ENCODE results near the gene HOXB9.

Gene HOXB9

GRCh38 chr17:48634493-48635208, 8.5 kb upstream of the HOXB9 start:
- peaks cover 6% of the 10 kb centered on the region for H3K4me1 ChIP-seq (ENCODE audit: control insufficient read depth, insufficient read depth, low read depth, low read length)
- H2BK5ac ChIP-seq (ENCODE audit: low read depth, low read length, poor library complexity, severe bottlenecking): no peak overlapping the region
- no peak overlapping the region for H2BK15ac ChIP-seq (ENCODE audit: low read depth, poor library complexity, severe bottlenecking)
- no peak for DNase-seq
- H3K79me1 ChIP-seq (replicated peaks; ENCODE audit: low read length, poor library complexity, severe bottlenecking): no peaks in the 10 kb centered on the region
- H3K9me3 ChIP-seq (ENCODE audit: control insufficient read depth, low read length): peaks cover 3% of the 10 kb centered on the region
- peaks cover 99 to 100% of the 10 kb centered on the region in 2 experiments for H3K27me3 ChIP-seq (ENCODE audit: control insufficient read depth in 1 of 2, insufficient read depth in 1 of 2, low read length in 2 of 2)
- H3K36me3 ChIP-seq (ENCODE audit: control insufficient read depth in 1 of 2, insufficient read depth in 2 of 2, low read depth in 1 of 2, low read length in 2 of 2): no peaks in the 10 kb centered on the region
- 69% methylated on average over 20 of the region's 20 CpGs for WGBS
- no peak overlapping the region for H3K4ac ChIP-seq (ENCODE audit: low read depth in 1 of 2, low read length in 2 of 2)
- H4K8ac ChIP-seq (ENCODE audit: low read length): no peak overlapping the region
- H3K27ac ChIP-seq (ENCODE audit: low read length, poor library complexity, severe bottlenecking): no peak overlapping the region
- no peak overlapping the region for H2AFZ ChIP-seq (ENCODE audit: low read depth, low read length)
- H3K23ac ChIP-seq (ENCODE audit: low read length in 2 of 2): peak overlapping the region in 1 of 2 experiments; percentile 75
- H3K4me2 ChIP-seq (ENCODE audit: low read length, poor library complexity, severe bottlenecking): no peak overlapping the region
- H3K9ac ChIP-seq (ENCODE audit: low read length): no peak overlapping the region
- no peak overlapping the region for H3K4me3 ChIP-seq (ENCODE audit: insufficient read depth in 1 of 2, low read depth in 1 of 2, low read length in 2 of 2)
- no peak overlapping the region for H2BK120ac ChIP-seq (ENCODE audit: low read depth, low read length)
- no peak overlapping the region for H4K91ac ChIP-seq (ENCODE audit: low read length)
- H3K14ac ChIP-seq (ENCODE audit: low read length in 2 of 2): no peak overlapping the region
- no peak overlapping the region for H2AK5ac ChIP-seq (ENCODE audit: low read length, severe bottlenecking)
- peak overlapping the region; percentile 13 to 48 for H3K18ac ChIP-seq (ENCODE audit: low read depth in 1 of 2, low read length in 2 of 2)
- H2BK12ac ChIP-seq (ENCODE audit: low read length in 2 of 2): no peak overlapping the region

GRCh38 chr17:48633266-48633677, 7.1 kb upstream of the HOXB9 start:
- WGBS: 29% methylated on average over 35 of the region's 35 CpGs
- Histone ChIP-seq H2BK12ac (ENCODE audit: low read length in 2 of 2) (peak overlapping the region in 1 of 2 experiments; percentile 65), H3K9ac (ENCODE audit: low read length) (no peak overlapping the region)

GRCh38 chr17:48632579-48633265, 6.6 kb upstream of the HOXB9 start:
- no peak overlapping the region for H3K9ac ChIP-seq (ENCODE audit: low read length)
- H3K4ac ChIP-seq (ENCODE audit: low read depth in 1 of 2, low read length in 2 of 2): no peak overlapping the region
- peaks cover 6% of the 10 kb centered on the region for H3K4me1 ChIP-seq (ENCODE audit: control insufficient read depth, insufficient read depth, low read depth, low read length)
- H3K4me3 ChIP-seq (ENCODE audit: insufficient read depth in 1 of 2, low read depth in 1 of 2, low read length in 2 of 2): no peak overlapping the region
- H2BK5ac ChIP-seq (ENCODE audit: low read depth, low read length, poor library complexity, severe bottlenecking): no peak overlapping the region
- H3K79me1 ChIP-seq (replicated peaks; ENCODE audit: low read length, poor library complexity, severe bottlenecking): no peaks in the 10 kb centered on the region
- no peak overlapping the region for H3K18ac ChIP-seq (ENCODE audit: low read depth in 1 of 2, low read length in 2 of 2)
- no peak for DNase-seq
- H3K27me3 ChIP-seq (ENCODE audit: control insufficient read depth in 1 of 2, insufficient read depth in 1 of 2, low read length in 2 of 2): peaks cover 99 to 100% of the 10 kb centered on the region in 2 experiments
- no peak overlapping the region for H2AFZ ChIP-seq (ENCODE audit: low read depth, low read length)
- H4K8ac ChIP-seq (ENCODE audit: low read length): no peak overlapping the region
- H3K4me2 ChIP-seq (ENCODE audit: low read length, poor library complexity, severe bottlenecking): no peak overlapping the region
- no peak overlapping the region for H2AK5ac ChIP-seq (ENCODE audit: low read length, severe bottlenecking)
- no peak overlapping the region for H2BK12ac ChIP-seq (ENCODE audit: low read length in 2 of 2)
- no peak overlapping the region for H2BK120ac ChIP-seq (ENCODE audit: low read depth, low read length)
- H3K27ac ChIP-seq (ENCODE audit: low read length, poor library complexity, severe bottlenecking): no peak overlapping the region
- no peak overlapping the region for H3K14ac ChIP-seq (ENCODE audit: low read length in 2 of 2)
- H2BK15ac ChIP-seq (ENCODE audit: low read depth, poor library complexity, severe bottlenecking): no peak overlapping the region
- no peaks in the 10 kb centered on the region for H3K36me3 ChIP-seq (ENCODE audit: control insufficient read depth in 1 of 2, insufficient read depth in 2 of 2, low read depth in 1 of 2, low read length in 2 of 2)
- no peak overlapping the region for H4K91ac ChIP-seq (ENCODE audit: low read length)
- no peak overlapping the region for H3K23ac ChIP-seq (ENCODE audit: low read length in 2 of 2)
- H3K9me3 ChIP-seq (ENCODE audit: control insufficient read depth, low read length): peaks cover 6% of the 10 kb centered on the region
- WGBS: 65% methylated on average over 7 of the region's 7 CpGs

More at GRCh38 chr17:48633266-48633677, 7.1 kb upstream of the HOXB9 start:
- H2AFZ ChIP-seq (ENCODE audit: low read depth, low read length): no peak overlapping the region
- H3K36me3 ChIP-seq (ENCODE audit: control insufficient read depth in 1 of 2, insufficient read depth in 2 of 2, low read depth in 1 of 2, low read length in 2 of 2): no peaks in the 10 kb centered on the region
- peak overlapping the region in 1 of 2 experiments; percentile 88 for H3K18ac ChIP-seq (ENCODE audit: low read depth in 1 of 2, low read length in 2 of 2)
- peaks cover 3% of the 10 kb centered on the region for H3K9me3 ChIP-seq (ENCODE audit: control insufficient read depth, low read length)
- no peaks in the 10 kb centered on the region for H3K79me1 ChIP-seq (replicated peaks; ENCODE audit: low read length, poor library complexity, severe bottlenecking)
- DNase-seq: no peak
- peak overlapping the region in 1 of 2 experiments; percentile 78 for H3K14ac ChIP-seq (ENCODE audit: low read length in 2 of 2)
- H3K4me1 ChIP-seq (ENCODE audit: control insufficient read depth, insufficient read depth, low read depth, low read length): peaks cover 6% of the 10 kb centered on the region
- no peak overlapping the region for H2BK120ac ChIP-seq (ENCODE audit: low read depth, low read length)
- H2BK5ac ChIP-seq (ENCODE audit: low read depth, low read length, poor library complexity, severe bottlenecking): no peak overlapping the region
- H3K4ac ChIP-seq (ENCODE audit: low read depth in 1 of 2, low read length in 2 of 2): peak overlapping the region in 1 of 2 experiments; percentile 9
- no peak overlapping the region for H4K91ac ChIP-seq (ENCODE audit: low read length)
- H4K8ac ChIP-seq (ENCODE audit: low read length): peak overlapping the region; percentile 3
- no peak overlapping the region for H2AK5ac ChIP-seq (ENCODE audit: low read length, severe bottlenecking)
- H3K27ac ChIP-seq (ENCODE audit: low read length, poor library complexity, severe bottlenecking): no peak overlapping the region
- H3K4me2 ChIP-seq (ENCODE audit: low read length, poor library complexity, severe bottlenecking): no peak overlapping the region
- H3K23ac ChIP-seq (ENCODE audit: low read length in 2 of 2): no peak overlapping the region
- H3K27me3 ChIP-seq (ENCODE audit: control insufficient read depth in 1 of 2, insufficient read depth in 1 of 2, low read length in 2 of 2): peaks cover 99 to 100% of the 10 kb centered on the region in 2 experiments
- no peak overlapping the region for H2BK15ac ChIP-seq (ENCODE audit: low read depth, poor library complexity, severe bottlenecking)
- H3K4me3 ChIP-seq (ENCODE audit: insufficient read depth in 1 of 2, low read depth in 1 of 2, low read length in 2 of 2): no peak overlapping the region

Data from mesenchymal stem cell (in vitro differentiated cells and primary cell).